ENCODE measurements around the gene DISP2.

DISP2 gene

GRCh38 chr15:40337597-40337996 lies 20.4 kb upstream of the DISP2 start:
- H3K4me3 ChIP-seq (ENCODE audit: low read length) = peak overlapping the region; percentile 24; the same call in 1 of the 2 replicates
- H3K9me3 ChIP-seq (ENCODE audit: insufficient read depth, low read depth, low read length) = no peaks in the 10 kb centered on the region
- H3K27ac ChIP-seq (ENCODE audit: low read depth, low read length) = no peak overlapping the region
- peaks cover 27% of the 10 kb centered on the region for H3K4me1 ChIP-seq (ENCODE audit: insufficient read depth, low read length)
- H3K36me3 ChIP-seq (ENCODE audit: insufficient read depth, low read length) = no peaks in the 10 kb centered on the region
- 68% methylated on average over 18 of the region's 19 CpGs for WGBS
- 0 out of 2 replicates have a peak, but pooled peaks cover 3% of the 10 kb centered on the region for H3K27me3 ChIP-seq (ENCODE audit: insufficient read depth, low read length)
- H3K9ac ChIP-seq (ENCODE audit: low read depth, low read length) = no peak overlapping the region

- Histone ChIP-seq H3K4me1 (ENCODE audit: insufficient read depth, low read length) (peaks cover 27% of the 10 kb centered on the region), H3K27me3 (ENCODE audit: insufficient read depth, low read length) (0 out of 2 replicates have a peak, but pooled peaks cover 3% of the 10 kb centered on the region), H3K36me3 (ENCODE audit: insufficient read depth, low read length) (no peaks in the 10 kb centered on the region), H3K9me3 (ENCODE audit: insufficient read depth, low read depth, low read length) (no peaks in the 10 kb centered on the region), H3K27ac (ENCODE audit: low read depth, low read length) (no peak overlapping the region), H3K9ac (ENCODE audit: low read depth, low read length) (no peak overlapping the region), H3K4me3 (ENCODE audit: low read length) (peak overlapping the region; percentile 24; the same call in 1 of the 2 replicates)
- 39% methylated on average over 11 of the region's 11 CpGs for WGBS
These were observed 19.9 kb upstream of the DISP2 start for GRCh38 chr15:40338041-40338657.

- H3K9ac ChIP-seq (ENCODE audit: low read depth, low read length) = no peak overlapping the region
- H3K4me1 ChIP-seq (ENCODE audit: insufficient read depth, low read length) = peaks cover 23% of the 10 kb centered on the region
- WGBS = 86% methylated on average over 11 of the region's 11 CpGs
- H3K27me3 ChIP-seq (ENCODE audit: insufficient read depth, low read length) = no peaks in the 10 kb centered on the region
- no peak overlapping the region for H3K27ac ChIP-seq (ENCODE audit: low read depth, low read length)
- no peaks in the 10 kb centered on the region for H3K9me3 ChIP-seq (ENCODE audit: insufficient read depth, low read depth, low read length)
- H3K4me3 ChIP-seq (ENCODE audit: low read length) = no peak overlapping the region
- no peaks in the 10 kb centered on the region for H3K36me3 ChIP-seq (ENCODE audit: insufficient read depth, low read length)
These were observed 18.9 kb upstream of the DISP2 start for GRCh38 chr15:40338921-40339620.

- Histone ChIP-seq H3K9ac (ENCODE audit: low read depth, low read length) (no peak overlapping the region), H3K27ac (ENCODE audit: low read depth, low read length) (no peak overlapping the region), H3K9me3 (ENCODE audit: insufficient read depth, low read depth, low read length) (no peaks in the 10 kb centered on the region), H3K4me1 (ENCODE audit: insufficient read depth, low read length) (peaks cover 20% of the 10 kb centered on the region), H3K4me3 (ENCODE audit: low read length) (no peak overlapping the region), H3K27me3 (ENCODE audit: insufficient read depth, low read length) (no peaks in the 10 kb centered on the region), H3K36me3 (ENCODE audit: insufficient read depth, low read length) (no peaks in the 10 kb centered on the region)
- WGBS = 84% methylated on average over 7 of the region's 7 CpGs
These were observed 18.4 kb upstream of the DISP2 start for GRCh38 chr15:40339621-40339945.

- WGBS = 68% methylated on average over 14 of the region's 14 CpGs
- Histone ChIP-seq H3K27ac (ENCODE audit: low read depth, low read length) (no peak overlapping the region), H3K4me1 (ENCODE audit: insufficient read depth, low read length) (peaks cover 20% of the 10 kb centered on the region), H3K4me3 (ENCODE audit: low read length) (no peak overlapping the region), H3K9me3 (ENCODE audit: insufficient read depth, low read depth, low read length) (no peaks in the 10 kb centered on the region), H3K9ac (ENCODE audit: low read depth, low read length) (peak overlapping the region; percentile 14; the same call in 1 of the 2 replicates), H3K27me3 (ENCODE audit: insufficient read depth, low read length) (no peaks in the 10 kb centered on the region), H3K36me3 (ENCODE audit: insufficient read depth, low read length) (no peaks in the 10 kb centered on the region)
These were observed 17.8 kb upstream of the DISP2 start for GRCh38 chr15:40340038-40340739.

GRCh38 chr15:40340740-40341400 lies 17.1 kb upstream of the DISP2 start, which contains the start of gene CCDC9B:
TSS of gene CCDC9B (minus strand) at chr15:40340939. CDS start at chr15:40340819, 120 bp downstream.
- Histone ChIP-seq H3K36me3 (ENCODE audit: insufficient read depth, low read length) (no peaks in the 10 kb centered on the region), H3K27ac (ENCODE audit: low read depth, low read length) (no peak within 1 kb of the TSS), H3K9ac (ENCODE audit: low read depth, low read length) (peak within 1 kb of the TSS; percentile 14), H3K4me1 (ENCODE audit: insufficient read depth, low read length) (peaks cover 20% of the 10 kb centered on the region), H3K4me3 (ENCODE audit: low read length) (no peak within 1 kb of the TSS), H3K9me3 (ENCODE audit: insufficient read depth, low read depth, low read length) (no peaks in the 10 kb centered on the region), H3K27me3 (ENCODE audit: insufficient read depth, low read length) (no peaks in the 10 kb centered on the region)
- 61% methylated on average over 17 of the region's 17 CpGs for WGBS

GRCh38 chr15:40342416-40343320 lies 15.4 kb upstream of the DISP2 start:
- Histone ChIP-seq H3K9me3 (ENCODE audit: insufficient read depth, low read depth, low read length) (no peaks in the 10 kb centered on the region), H3K36me3 (ENCODE audit: insufficient read depth, low read length) (no peaks in the 10 kb centered on the region), H3K4me1 (ENCODE audit: insufficient read depth, low read length) (peaks cover 20% of the 10 kb centered on the region), H3K27me3 (ENCODE audit: insufficient read depth, low read length) (no peaks in the 10 kb centered on the region), H3K4me3 (ENCODE audit: low read length) (no peak overlapping the region), H3K9ac (ENCODE audit: low read depth, low read length) (no peak overlapping the region), H3K27ac (ENCODE audit: low read depth, low read length) (no peak overlapping the region)
- 84% methylated on average over 7 of the region's 7 CpGs for WGBS

- Histone ChIP-seq H3K27me3 (ENCODE audit: insufficient read depth, low read length) (no peaks in the 10 kb centered on the region), H3K9ac (ENCODE audit: low read depth, low read length) (no peak overlapping the region), H3K36me3 (ENCODE audit: insufficient read depth, low read length) (no peaks in the 10 kb centered on the region), H3K27ac (ENCODE audit: low read depth, low read length) (no peak overlapping the region), H3K9me3 (ENCODE audit: insufficient read depth, low read depth, low read length) (no peaks in the 10 kb centered on the region), H3K4me3 (ENCODE audit: low read length) (no peak overlapping the region), H3K4me1 (ENCODE audit: insufficient read depth, low read length) (peaks cover 13% of the 10 kb centered on the region)
- 78% methylated on average over 10 of the region's 10 CpGs for WGBS
These were observed 14.5 kb upstream of the DISP2 start for GRCh38 chr15:40343512-40343911.

GRCh38 chr15:40344217-40344616 lies 13.8 kb upstream of the DISP2 start:
- no peaks in the 10 kb centered on the region for H3K9me3 ChIP-seq (ENCODE audit: insufficient read depth, low read depth, low read length)
- no peak overlapping the region for H3K9ac ChIP-seq (ENCODE audit: low read depth, low read length)
- H3K27ac ChIP-seq (ENCODE audit: low read depth, low read length) = no peak overlapping the region
- H3K4me3 ChIP-seq (ENCODE audit: low read length) = no peak overlapping the region
- peaks cover 13% of the 10 kb centered on the region for H3K4me1 ChIP-seq (ENCODE audit: insufficient read depth, low read length)
- 63% methylated on average over 6 of the region's 6 CpGs for WGBS
- no peaks in the 10 kb centered on the region for H3K27me3 ChIP-seq (ENCODE audit: insufficient read depth, low read length)
- H3K36me3 ChIP-seq (ENCODE audit: insufficient read depth, low read length) = no peaks in the 10 kb centered on the region

- Histone ChIP-seq H3K9me3 (ENCODE audit: insufficient read depth, low read depth, low read length) (no peaks in the 10 kb centered on the region), H3K4me1 (ENCODE audit: insufficient read depth, low read length) (peaks cover 13% of the 10 kb centered on the region), H3K9ac (ENCODE audit: low read depth, low read length) (no peak overlapping the region), H3K27me3 (ENCODE audit: insufficient read depth, low read length) (no peaks in the 10 kb centered on the region), H3K4me3 (ENCODE audit: low read length) (no peak overlapping the region), H3K27ac (ENCODE audit: low read depth, low read length) (no peak overlapping the region), H3K36me3 (ENCODE audit: insufficient read depth, low read length) (no peaks in the 10 kb centered on the region)
- 55% methylated on average over 15 of the region's 15 CpGs for WGBS
These were observed 13.3 kb upstream of the DISP2 start for GRCh38 chr15:40344631-40345120.
